SJSA1 (cell line): ENCODE data around the gene RELL1. TPM values are rescaled to one million over a fixed set of nuclear protein-coding genes. Genes with fewer than 3 reads are reported as not detected.

Experiments used
- DNase-seq, 2 experiments: peaks; one replicate each; pipeline ENCODE4 v3.0.0-alpha.2; 2015 to 2020; ENCODE audit warnings: low spot score in 2 of 2, low read depth in 1 of 2
- H3K27ac ChIP-seq: fragments of 250-450 bp; sonication (Bioruptor Pico); 2 replicates; pipeline ENCODE4 v1.5.1; 2020; ENCODE audit warnings: mild to moderate bottlenecking, moderate library complexity
- H3K27me3 ChIP-seq: fragments of 250-450 bp; sonication (Bioruptor Pico); replicated peaks from 2 replicates; pipeline ENCODE4 v1.5.1; 2020; ENCODE audit warnings: mild to moderate bottlenecking, moderate library complexity
- H3K36me3 ChIP-seq: fragments of 250-450 bp; sonication (Bioruptor Pico); 2 replicates; pipeline ENCODE4 v1.5.1; 2020; ENCODE audit warnings: mild to moderate bottlenecking
- H3K4me1 ChIP-seq: fragments of 250-450 bp; sonication (Bioruptor Pico); replicated peaks from 2 replicates; pipeline ENCODE4 v1.6.1; 2021; ENCODE audit warnings: mild to moderate bottlenecking
- H3K4me3 ChIP-seq: fragments of 250-450 bp; sonication (Bioruptor Pico); 2 replicates; pipeline ENCODE4 v1.5.1; 2020; ENCODE audit warnings: mild to moderate bottlenecking
- H3K9me3 ChIP-seq: fragments of 250-450 bp; sonication (Bioruptor Pico); replicated peaks from 2 replicates; pipeline ENCODE4 v1.5.1; 2020; ENCODE audit warnings: mild to moderate bottlenecking
- total RNA-seq: library from RNA; depleted of rRNA; stranded (reverse); fragments of >200 nt; shearing (Covaris generic); gene quantifications from 2 replicates; pipeline ENCODE4 v1.2.3, GENCODE V29; 2014

RELL1 gene
- total RNA-seq, 1 experiment from 2014 or later, result 62.2 TPM

- H3K4me1 ChIP-seq, result no peaks in the 10 kb centered on the region
- no peaks in the 10 kb centered on the region for H3K27me3 ChIP-seq
Measured at GRCh38 chr4:37717576-37717975, 31.4 kb upstream of the RELL1 start.

GRCh38 chr4:37715889-37716402 is 29.8 kb upstream of the RELL1 start:
- Histone ChIP-seq H3K4me1 (no peaks in the 10 kb centered on the region), H3K36me3 (no peaks in the 10 kb centered on the region), H3K9me3 (no peaks in the 10 kb centered on the region), H3K4me3 (no peak overlapping the region), H3K27ac (no peak overlapping the region), H3K27me3 (no peaks in the 10 kb centered on the region)
- no peak for DNase-seq

More at GRCh38 chr4:37717576-37717975, 31.4 kb upstream of the RELL1 start:
- H3K36me3 ChIP-seq, result no peaks in the 10 kb centered on the region
- no peak overlapping the region for H3K27ac ChIP-seq
- H3K9me3 ChIP-seq, result no peaks in the 10 kb centered on the region
- DNase-seq, result no peak
- H3K4me3 ChIP-seq, result no peak overlapping the region

GRCh38 chr4:37710491-37710890 is 24.3 kb upstream of the RELL1 start:
- no peak overlapping the region for H3K27ac ChIP-seq
- H3K36me3 ChIP-seq, result no peaks in the 10 kb centered on the region
- no peak overlapping the region for H3K4me3 ChIP-seq
- no peak for DNase-seq
- H3K4me1 ChIP-seq, result no peaks in the 10 kb centered on the region
- H3K27me3 ChIP-seq, result no peaks in the 10 kb centered on the region
- H3K9me3 ChIP-seq, result no peaks in the 10 kb centered on the region

- H3K36me3 ChIP-seq, result no peaks in the 10 kb centered on the region
- H3K27ac ChIP-seq, result no peak overlapping the region
- no peak overlapping the region for H3K4me3 ChIP-seq
- no peak for DNase-seq
- no peaks in the 10 kb centered on the region for H3K27me3 ChIP-seq
- H3K4me1 ChIP-seq, result no peaks in the 10 kb centered on the region
- H3K9me3 ChIP-seq, result no peaks in the 10 kb centered on the region
Measured at GRCh38 chr4:37706032-37706431, 19.9 kb upstream of the RELL1 start.

GRCh38 chr4:37705571-37705970 is 19.4 kb upstream of the RELL1 start:
- H3K9me3 ChIP-seq, result no peaks in the 10 kb centered on the region
- no peak overlapping the region for H3K27ac ChIP-seq
- no peak for DNase-seq

GRCh38 chr4:37699868-37700481 is 13.8 kb upstream of the RELL1 start:
- Histone ChIP-seq H3K36me3 (no peaks in the 10 kb centered on the region), H3K4me1 (no peaks in the 10 kb centered on the region), H3K4me3 (no peak overlapping the region), H3K9me3 (no peaks in the 10 kb centered on the region), H3K27ac (no peak overlapping the region), H3K27me3 (no peaks in the 10 kb centered on the region)
- no peak for DNase-seq

More at GRCh38 chr4:37705571-37705970, 19.4 kb upstream of the RELL1 start:
- Histone ChIP-seq H3K27me3 (no peaks in the 10 kb centered on the region), H3K4me3 (no peak overlapping the region), H3K4me1 (no peaks in the 10 kb centered on the region), H3K36me3 (no peaks in the 10 kb centered on the region)

GRCh38 chr4:37697566-37697965 is 11.4 kb upstream of the RELL1 start:
- DNase-seq, result no peak
- Histone ChIP-seq H3K4me3 (no peak overlapping the region), H3K27me3 (no peaks in the 10 kb centered on the region), H3K9me3 (no peaks in the 10 kb centered on the region), H3K4me1 (peaks cover 10% of the 10 kb centered on the region), H3K36me3 (no peaks in the 10 kb centered on the region), H3K27ac (no peak overlapping the region)

- H3K4me3 ChIP-seq, result no peak overlapping the region
- H3K27ac ChIP-seq, result peak overlapping the region; percentile 59
Measured at GRCh38 chr4:37693450-37694190, 7.4 kb upstream of the RELL1 start.

GRCh38 chr4:37693030-37693429 is 6.9 kb upstream of the RELL1 start:
- H3K4me3 ChIP-seq, result no peak overlapping the region
- DNase-seq, result no peak
- no peaks in the 10 kb centered on the region for H3K9me3 ChIP-seq
- H3K27me3 ChIP-seq, result no peaks in the 10 kb centered on the region
- peaks cover 10% of the 10 kb centered on the region for H3K4me1 ChIP-seq
- no peaks in the 10 kb centered on the region for H3K36me3 ChIP-seq
- H3K27ac ChIP-seq, result peak overlapping the region; percentile 59

More at GRCh38 chr4:37693450-37694190, 7.4 kb upstream of the RELL1 start:
- DNase-seq, result peak; percentile 57 to 64
- no peaks in the 10 kb centered on the region for H3K36me3 ChIP-seq
- peaks cover 10% of the 10 kb centered on the region for H3K4me1 ChIP-seq
- no peaks in the 10 kb centered on the region for H3K9me3 ChIP-seq
- no peaks in the 10 kb centered on the region for H3K27me3 ChIP-seq

- H3K9me3 ChIP-seq, result no peaks in the 10 kb centered on the region
- H3K4me1 ChIP-seq, result peaks cover 16% of the 10 kb centered on the region
- H3K27me3 ChIP-seq, result no peaks in the 10 kb centered on the region
- H3K27ac ChIP-seq, result no peak overlapping the region
- no peak for DNase-seq
- H3K4me3 ChIP-seq, result no peak overlapping the region
- peaks cover 1% of the 10 kb centered on the region; the same call in 1 of the 2 replicates for H3K36me3 ChIP-seq
Measured at GRCh38 chr4:37690976-37691375, 4.8 kb upstream of the RELL1 start.

GRCh38 chr4:37689353-37690095 is 3.3 kb upstream of the RELL1 start:
- Histone ChIP-seq H3K36me3 (peaks cover 7% of the 10 kb centered on the region; the same call in 1 of the 2 replicates), H3K27ac (no peak overlapping the region), H3K4me1 (peaks cover 21% of the 10 kb centered on the region), H3K9me3 (no peaks in the 10 kb centered on the region), H3K27me3 (no peaks in the 10 kb centered on the region), H3K4me3 (no peak overlapping the region)
- DNase-seq, result no peak

GRCh38 chr4:37687681-37688080 is 1.5 kb upstream of the RELL1 start:
- no peak overlapping the region for H3K27ac ChIP-seq
- peaks cover 7% of the 10 kb centered on the region; the same call in 1 of the 2 replicates for H3K36me3 ChIP-seq
- DNase-seq, result no peak
- peaks cover 18% of the 10 kb centered on the region for H3K4me1 ChIP-seq
- no peaks in the 10 kb centered on the region for H3K27me3 ChIP-seq
- H3K4me3 ChIP-seq, result no peak overlapping the region
- no peaks in the 10 kb centered on the region for H3K9me3 ChIP-seq

- Histone ChIP-seq H3K4me3 (peak overlapping the region; percentile 91), H3K27me3 (no peaks in the 10 kb centered on the region), H3K36me3 (peaks cover 7% of the 10 kb centered on the region; the same call in 1 of the 2 replicates), H3K4me1 (peaks cover 18% of the 10 kb centered on the region), H3K9me3 (no peaks in the 10 kb centered on the region), H3K27ac (no peak overlapping the region)
- DNase-seq, result no peak
Measured at GRCh38 chr4:37687194-37687562, 1.0 kb upstream of the RELL1 start.
